ENCODE measurements around the gene PHYHIPL.

DNA sequence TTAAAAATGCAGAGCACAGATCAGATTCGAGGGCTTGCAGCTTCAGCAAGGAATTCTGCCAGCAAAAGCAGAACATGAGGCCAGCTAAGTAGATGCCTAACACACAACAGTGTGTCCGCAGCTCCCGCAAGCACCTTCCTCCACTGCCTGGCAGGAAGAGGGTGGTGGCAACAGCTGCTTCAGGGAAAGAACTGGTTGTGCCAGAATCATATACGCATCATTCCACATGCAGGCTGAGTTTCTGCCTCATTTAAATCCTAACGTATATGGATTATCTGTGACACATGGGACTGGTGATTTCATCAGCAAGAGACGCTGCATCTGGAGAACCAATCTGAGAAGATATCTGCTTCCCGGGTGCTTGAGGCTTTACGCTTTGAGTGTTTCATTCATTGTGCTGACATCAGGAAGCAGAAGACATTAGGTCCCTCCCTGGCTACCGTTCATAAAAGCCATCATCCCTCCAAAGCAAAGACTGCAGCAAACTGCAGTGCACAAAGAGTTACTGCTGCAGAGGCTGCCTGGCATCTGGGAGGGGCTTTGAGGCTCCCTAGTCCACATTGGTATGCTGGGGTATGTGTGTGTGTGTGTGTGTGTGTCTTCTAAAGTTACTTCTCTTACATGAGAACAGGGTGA lies 107.1 kb downstream of the PHYHIPL start:
- TF ChIP-seq, protein P1, sequence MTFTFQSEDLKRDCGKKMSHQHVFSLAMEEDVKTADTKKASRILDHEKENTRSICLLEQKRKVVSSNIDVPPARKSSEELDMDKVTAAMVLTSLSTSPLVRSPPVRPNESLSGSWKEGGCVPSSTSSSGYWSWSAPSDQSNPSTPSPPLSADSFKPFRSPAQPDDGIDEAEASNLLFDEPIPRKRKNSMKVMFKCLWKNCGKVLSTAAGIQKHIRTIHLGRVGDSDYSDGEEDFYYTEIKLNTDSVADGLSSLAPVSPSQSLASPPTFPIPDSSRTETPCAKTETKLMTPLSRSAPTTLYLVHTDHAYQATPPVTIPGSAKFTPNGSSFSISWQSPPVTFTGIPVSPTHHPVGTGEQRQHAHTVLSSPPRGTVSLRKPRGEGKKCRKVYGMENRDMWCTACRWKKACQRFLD (tag by site-specific recombination; IDR thresholded peaks at IDR 0.05), result no peak
- TF ChIP-seq, protein P2, sequence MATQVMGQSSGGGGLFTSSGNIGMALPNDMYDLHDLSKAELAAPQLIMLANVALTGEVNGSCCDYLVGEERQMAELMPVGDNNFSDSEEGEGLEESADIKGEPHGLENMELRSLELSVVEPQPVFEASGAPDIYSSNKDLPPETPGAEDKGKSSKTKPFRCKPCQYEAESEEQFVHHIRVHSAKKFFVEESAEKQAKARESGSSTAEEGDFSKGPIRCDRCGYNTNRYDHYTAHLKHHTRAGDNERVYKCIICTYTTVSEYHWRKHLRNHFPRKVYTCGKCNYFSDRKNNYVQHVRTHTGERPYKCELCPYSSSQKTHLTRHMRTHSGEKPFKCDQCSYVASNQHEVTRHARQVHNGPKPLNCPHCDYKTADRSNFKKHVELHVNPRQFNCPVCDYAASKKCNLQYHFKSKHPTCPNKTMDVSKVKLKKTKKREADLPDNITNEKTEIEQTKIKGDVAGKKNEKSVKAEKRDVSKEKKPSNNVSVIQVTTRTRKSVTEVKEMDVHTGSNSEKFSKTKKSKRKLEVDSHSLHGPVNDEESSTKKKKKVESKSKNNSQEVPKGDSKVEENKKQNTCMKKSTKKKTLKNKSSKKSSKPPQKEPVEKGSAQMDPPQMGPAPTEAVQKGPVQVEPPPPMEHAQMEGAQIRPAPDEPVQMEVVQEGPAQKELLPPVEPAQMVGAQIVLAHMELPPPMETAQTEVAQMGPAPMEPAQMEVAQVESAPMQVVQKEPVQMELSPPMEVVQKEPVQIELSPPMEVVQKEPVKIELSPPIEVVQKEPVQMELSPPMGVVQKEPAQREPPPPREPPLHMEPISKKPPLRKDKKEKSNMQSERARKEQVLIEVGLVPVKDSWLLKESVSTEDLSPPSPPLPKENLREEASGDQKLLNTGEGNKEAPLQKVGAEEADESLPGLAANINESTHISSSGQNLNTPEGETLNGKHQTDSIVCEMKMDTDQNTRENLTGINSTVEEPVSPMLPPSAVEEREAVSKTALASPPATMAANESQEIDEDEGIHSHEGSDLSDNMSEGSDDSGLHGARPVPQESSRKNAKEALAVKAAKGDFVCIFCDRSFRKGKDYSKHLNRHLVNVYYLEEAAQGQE (tag by site-specific recombination; IDR thresholded peaks at IDR 0.05), result no peak
- TF ChIP-seq ZNF777 (tag by site-specific recombination; IDR thresholded peaks at IDR 0.05; ENCODE audit: borderline replicate concordance) (no peak), ZFP69B (tag by site-specific recombination; IDR thresholded peaks at IDR 0.05) (no peak), ZBTB21 (tag by site-specific recombination; IDR thresholded peaks at IDR 0.05) (no peak)
- TF ChIP-seq, protein P3, sequence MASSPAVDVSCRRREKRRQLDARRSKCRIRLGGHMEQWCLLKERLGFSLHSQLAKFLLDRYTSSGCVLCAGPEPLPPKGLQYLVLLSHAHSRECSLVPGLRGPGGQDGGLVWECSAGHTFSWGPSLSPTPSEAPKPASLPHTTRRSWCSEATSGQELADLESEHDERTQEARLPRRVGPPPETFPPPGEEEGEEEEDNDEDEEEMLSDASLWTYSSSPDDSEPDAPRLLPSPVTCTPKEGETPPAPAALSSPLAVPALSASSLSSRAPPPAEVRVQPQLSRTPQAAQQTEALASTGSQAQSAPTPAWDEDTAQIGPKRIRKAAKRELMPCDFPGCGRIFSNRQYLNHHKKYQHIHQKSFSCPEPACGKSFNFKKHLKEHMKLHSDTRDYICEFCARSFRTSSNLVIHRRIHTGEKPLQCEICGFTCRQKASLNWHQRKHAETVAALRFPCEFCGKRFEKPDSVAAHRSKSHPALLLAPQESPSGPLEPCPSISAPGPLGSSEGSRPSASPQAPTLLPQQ (tag by site-specific recombination; IDR thresholded peaks at IDR 0.05), result no peak
- TF ChIP-seq, protein P4, sequence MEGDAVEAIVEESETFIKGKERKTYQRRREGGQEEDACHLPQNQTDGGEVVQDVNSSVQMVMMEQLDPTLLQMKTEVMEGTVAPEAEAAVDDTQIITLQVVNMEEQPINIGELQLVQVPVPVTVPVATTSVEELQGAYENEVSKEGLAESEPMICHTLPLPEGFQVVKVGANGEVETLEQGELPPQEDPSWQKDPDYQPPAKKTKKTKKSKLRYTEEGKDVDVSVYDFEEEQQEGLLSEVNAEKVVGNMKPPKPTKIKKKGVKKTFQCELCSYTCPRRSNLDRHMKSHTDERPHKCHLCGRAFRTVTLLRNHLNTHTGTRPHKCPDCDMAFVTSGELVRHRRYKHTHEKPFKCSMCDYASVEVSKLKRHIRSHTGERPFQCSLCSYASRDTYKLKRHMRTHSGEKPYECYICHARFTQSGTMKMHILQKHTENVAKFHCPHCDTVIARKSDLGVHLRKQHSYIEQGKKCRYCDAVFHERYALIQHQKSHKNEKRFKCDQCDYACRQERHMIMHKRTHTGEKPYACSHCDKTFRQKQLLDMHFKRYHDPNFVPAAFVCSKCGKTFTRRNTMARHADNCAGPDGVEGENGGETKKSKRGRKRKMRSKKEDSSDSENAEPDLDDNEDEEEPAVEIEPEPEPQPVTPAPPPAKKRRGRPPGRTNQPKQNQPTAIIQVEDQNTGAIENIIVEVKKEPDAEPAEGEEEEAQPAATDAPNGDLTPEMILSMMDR (tag by site-specific recombination; IDR thresholded peaks at IDR 0.05), result no peak
- TF ChIP-seq, protein P5, sequence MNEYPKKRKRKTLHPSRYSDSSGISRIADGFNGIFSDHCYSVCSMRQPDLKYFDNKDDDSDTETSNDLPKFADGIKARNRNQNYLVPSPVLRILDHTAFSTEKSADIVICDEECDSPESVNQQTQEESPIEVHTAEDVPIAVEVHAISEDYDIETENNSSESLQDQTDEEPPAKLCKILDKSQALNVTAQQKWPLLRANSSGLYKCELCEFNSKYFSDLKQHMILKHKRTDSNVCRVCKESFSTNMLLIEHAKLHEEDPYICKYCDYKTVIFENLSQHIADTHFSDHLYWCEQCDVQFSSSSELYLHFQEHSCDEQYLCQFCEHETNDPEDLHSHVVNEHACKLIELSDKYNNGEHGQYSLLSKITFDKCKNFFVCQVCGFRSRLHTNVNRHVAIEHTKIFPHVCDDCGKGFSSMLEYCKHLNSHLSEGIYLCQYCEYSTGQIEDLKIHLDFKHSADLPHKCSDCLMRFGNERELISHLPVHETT (tag by site-specific recombination; IDR thresholded peaks at IDR 0.05), result no peak
